ENCODE measurements around the gene GATA2.

Gene GATA2

GRCh38 chr3:128439226-128439625 is 53.8 kb downstream of the GATA2 start:
- Histone ChIP-seq H2BK120ac (ENCODE audit: low read depth, low read length) (no peak overlapping the region), H4K91ac (ENCODE audit: low read depth, low read length, poor library complexity) (no peak overlapping the region), H4K8ac (ENCODE audit: low read depth, low read length) (no peak overlapping the region), H3K14ac (ENCODE audit: low read length) (no peak overlapping the region), H3K36me3 (replicated peaks in 1 of 2; ENCODE audit: control insufficient read depth in 2 of 2, insufficient read depth in 2 of 2, low read length in 2 of 2) (no peaks in the 10 kb centered on the region), H2BK15ac (ENCODE audit: low read length) (no peak overlapping the region), H3K4ac (ENCODE audit: low read length) (no peak overlapping the region), H3K18ac (ENCODE audit: low read length) (peak overlapping the region; percentile 8), H3K27me3 (ENCODE audit: control insufficient read depth in 3 of 3, insufficient read depth in 3 of 3, low read depth in 1 of 3, low read length in 3 of 3) (peaks cover 0 to 77% (median 0%) of the 10 kb centered on the region in 3 experiments), H3K9ac (ENCODE audit: low read depth, low read length, poor library complexity) (no peak overlapping the region), H3K4me1 (ENCODE audit: control insufficient read depth in 2 of 2, insufficient read depth in 1 of 2, low read depth in 1 of 2, low read length in 2 of 2) (peaks cover 0 to 3% of the 10 kb centered on the region in 2 donors), H3K4me2 (ENCODE audit: insufficient read depth, low read length, poor library complexity, severe bottlenecking) (no peak overlapping the region), H2BK5ac (ENCODE audit: low read length) (no peak overlapping the region), H3K4me3 (ENCODE audit: low read length in 2 of 2) (peak overlapping the region in 1 of 2 donors; percentile 14), H3K9me3 (replicated peaks in 1 of 2; ENCODE audit: control insufficient read depth in 2 of 2, insufficient read depth in 1 of 2, low read depth in 1 of 2, low read length in 2 of 2) (peaks cover 0 to 2% of the 10 kb centered on the region in 2 donors), H2AFZ (ENCODE audit: low read length) (no peak overlapping the region), H3K79me1 (ENCODE audit: low read depth, low read length) (no peaks in the 10 kb centered on the region), H2AK5ac (ENCODE audit: low read depth, low read length) (peak overlapping the region; percentile 29), H3K23ac (ENCODE audit: low read depth, low read length, poor library complexity) (no peak overlapping the region), H2BK12ac (ENCODE audit: low read length) (no peak overlapping the region), H3K27ac (replicated peaks; ENCODE audit: low read length) (no peak overlapping the region)
- DNase-seq (ENCODE audit: low spot score): no peak
- WGBS, 2 donors (ENCODE audit: extremely low coverage in 2 of 2, insufficient read length in 2 of 2, insufficient replicate concordance in 1 of 2): no CpG with 5 or more reads among the region's 3 CpGs

- Histone ChIP-seq H2BK120ac (ENCODE audit: low read depth, low read length) (no peak overlapping the region), H3K18ac (ENCODE audit: low read length) (no peak overlapping the region), H4K91ac (ENCODE audit: low read depth, low read length, poor library complexity) (no peak overlapping the region), H3K36me3 (replicated peaks in 1 of 2; ENCODE audit: control insufficient read depth in 2 of 2, insufficient read depth in 2 of 2, low read length in 2 of 2) (no peaks in the 10 kb centered on the region), H3K9ac (ENCODE audit: low read depth, low read length, poor library complexity) (no peak overlapping the region), H2BK12ac (ENCODE audit: low read length) (no peak overlapping the region), H3K4me3 (ENCODE audit: low read length in 2 of 2) (no peak overlapping the region), H3K14ac (ENCODE audit: low read length) (no peak overlapping the region), H3K27me3 (ENCODE audit: control insufficient read depth in 3 of 3, insufficient read depth in 3 of 3, low read depth in 1 of 3, low read length in 3 of 3) (peaks cover 0 to 81% (median under 1%) of the 10 kb centered on the region in 3 experiments), H2BK15ac (ENCODE audit: low read length) (no peak overlapping the region), H2AFZ (ENCODE audit: low read length) (no peak overlapping the region), H2BK5ac (ENCODE audit: low read length) (no peak overlapping the region), H3K79me1 (ENCODE audit: low read depth, low read length) (no peaks in the 10 kb centered on the region), H3K4ac (ENCODE audit: low read length) (no peak overlapping the region), H3K23ac (ENCODE audit: low read depth, low read length, poor library complexity) (no peak overlapping the region), H3K27ac (replicated peaks; ENCODE audit: low read length) (no peak overlapping the region), H3K4me1 (ENCODE audit: control insufficient read depth in 2 of 2, insufficient read depth in 1 of 2, low read depth in 1 of 2, low read length in 2 of 2) (peaks cover 3 to 4% of the 10 kb centered on the region in 2 donors), H2AK5ac (ENCODE audit: low read depth, low read length) (peak overlapping the region; percentile 29), H4K8ac (ENCODE audit: low read depth, low read length) (no peak overlapping the region), H3K9me3 (replicated peaks in 1 of 2; ENCODE audit: control insufficient read depth in 2 of 2, insufficient read depth in 1 of 2, low read depth in 1 of 2, low read length in 2 of 2) (peaks cover 0 to 2% of the 10 kb centered on the region in 2 donors), H3K4me2 (ENCODE audit: insufficient read depth, low read length, poor library complexity, severe bottlenecking) (no peak overlapping the region)
- DNase-seq (ENCODE audit: low spot score): no peak
- no CpG with 5 or more reads among the region's 6 CpGs for WGBS, 2 donors (ENCODE audit: extremely low coverage in 2 of 2, insufficient read length in 2 of 2, insufficient replicate concordance in 1 of 2)
Measured at GRCh38 chr3:128438488-128439072, 54.4 kb downstream of the GATA2 start.

GRCh38 chr3:128436214-128436613 is 56.8 kb downstream of the GATA2 start:
- Histone ChIP-seq H2BK5ac (ENCODE audit: low read length) (no peak overlapping the region), H3K9ac (ENCODE audit: low read depth, low read length, poor library complexity) (no peak overlapping the region), H2BK120ac (ENCODE audit: low read depth, low read length) (no peak overlapping the region), H2BK15ac (ENCODE audit: low read length) (peak overlapping the region; percentile 81), H3K23ac (ENCODE audit: low read depth, low read length, poor library complexity) (peak overlapping the region; percentile 25), H2AK5ac (ENCODE audit: low read depth, low read length) (no peak overlapping the region), H3K18ac (ENCODE audit: low read length) (no peak overlapping the region), H2BK12ac (ENCODE audit: low read length) (no peak overlapping the region), H3K14ac (ENCODE audit: low read length) (no peak overlapping the region), H4K91ac (ENCODE audit: low read depth, low read length, poor library complexity) (no peak overlapping the region), H3K4me3 (ENCODE audit: low read length in 2 of 2) (no peak overlapping the region), H3K27me3 (ENCODE audit: control insufficient read depth in 3 of 3, insufficient read depth in 3 of 3, low read depth in 1 of 3, low read length in 3 of 3) (peaks cover 0 to 80% (median 19%) of the 10 kb centered on the region in 3 experiments), H3K79me1 (ENCODE audit: low read depth, low read length) (no peaks in the 10 kb centered on the region), H3K9me3 (replicated peaks in 1 of 2; ENCODE audit: control insufficient read depth in 2 of 2, insufficient read depth in 1 of 2, low read depth in 1 of 2, low read length in 2 of 2) (peaks cover 0 to under 1% of the 10 kb centered on the region in 2 donors), H3K4me1 (ENCODE audit: control insufficient read depth in 2 of 2, insufficient read depth in 1 of 2, low read depth in 1 of 2, low read length in 2 of 2) (peaks cover 10 to 15% of the 10 kb centered on the region in 2 donors), H3K27ac (replicated peaks; ENCODE audit: low read length) (no peak overlapping the region), H3K4ac (ENCODE audit: low read length) (no peak overlapping the region), H4K8ac (ENCODE audit: low read depth, low read length) (no peak overlapping the region), H3K36me3 (replicated peaks in 1 of 2; ENCODE audit: control insufficient read depth in 2 of 2, insufficient read depth in 2 of 2, low read length in 2 of 2) (no peaks in the 10 kb centered on the region), H2AFZ (ENCODE audit: low read length) (no peak overlapping the region), H3K4me2 (ENCODE audit: insufficient read depth, low read length, poor library complexity, severe bottlenecking) (no peak overlapping the region)
- DNase-seq (ENCODE audit: low spot score): no peak
- WGBS, 2 donors (ENCODE audit: extremely low coverage in 2 of 2, insufficient read length in 2 of 2, insufficient replicate concordance in 1 of 2): no CpG with 5 or more reads among the region's 3 CpGs

- Histone ChIP-seq H2AFZ (ENCODE audit: low read length) (no peak overlapping the region), H2BK120ac (ENCODE audit: low read depth, low read length) (peak overlapping the region; percentile 27), H2AK5ac (ENCODE audit: low read depth, low read length) (peak overlapping the region; percentile 83), H3K4me1 (ENCODE audit: control insufficient read depth in 2 of 2, insufficient read depth in 1 of 2, low read depth in 1 of 2, low read length in 2 of 2) (peaks cover 11 to 16% of the 10 kb centered on the region in 2 donors), H3K9me3 (replicated peaks in 1 of 2; ENCODE audit: control insufficient read depth in 2 of 2, insufficient read depth in 1 of 2, low read depth in 1 of 2, low read length in 2 of 2) (no peaks in the 10 kb centered on the region), H3K18ac (ENCODE audit: low read length) (peak overlapping the region; percentile 25), H3K23ac (ENCODE audit: low read depth, low read length, poor library complexity) (peak overlapping the region; percentile 25), H3K4ac (ENCODE audit: low read length) (no peak overlapping the region), H3K27me3 (ENCODE audit: control insufficient read depth in 3 of 3, insufficient read depth in 3 of 3, low read depth in 1 of 3, low read length in 3 of 3) (peaks cover 0 to 80% (median 26%) of the 10 kb centered on the region in 3 experiments), H3K36me3 (replicated peaks in 1 of 2; ENCODE audit: control insufficient read depth in 2 of 2, insufficient read depth in 2 of 2, low read length in 2 of 2) (no peaks in the 10 kb centered on the region), H4K91ac (ENCODE audit: low read depth, low read length, poor library complexity) (peak overlapping the region; percentile 38), H3K79me1 (ENCODE audit: low read depth, low read length) (no peaks in the 10 kb centered on the region), H2BK12ac (ENCODE audit: low read length) (no peak overlapping the region), H3K14ac (ENCODE audit: low read length) (no peak overlapping the region), H3K4me3 (ENCODE audit: low read length in 2 of 2) (no peak overlapping the region), H3K27ac (replicated peaks; ENCODE audit: low read length) (no peak overlapping the region), H3K4me2 (ENCODE audit: insufficient read depth, low read length, poor library complexity, severe bottlenecking) (no peak overlapping the region), H2BK5ac (ENCODE audit: low read length) (no peak overlapping the region), H4K8ac (ENCODE audit: low read depth, low read length) (no peak overlapping the region), H2BK15ac (ENCODE audit: low read length) (peak overlapping the region; percentile 81), H3K9ac (ENCODE audit: low read depth, low read length, poor library complexity) (no peak overlapping the region)
- WGBS, 2 donors (ENCODE audit: extremely low coverage in 2 of 2, insufficient read length in 2 of 2, insufficient replicate concordance in 1 of 2): no CpG with 5 or more reads among the region's 5 CpGs
- no peak for DNase-seq (ENCODE audit: low spot score)
Measured at GRCh38 chr3:128435561-128435960, 57.4 kb downstream of the GATA2 start.
